ENCODE measurements around the gene ACOX2. TPM values are rescaled to one million over a fixed set of nuclear protein-coding genes. Genes with fewer than 3 reads are reported as not detected.

ACOX2 gene
- total RNA-seq, 4 donors from 2014 or later, result 18.6 to 43.1 (median 36.1) TPM

- H3K9me3 ChIP-seq, result no peaks in the 10 kb centered on the region
- H3K27me3 ChIP-seq, result no peaks in the 10 kb centered on the region
- TF ChIP-seq EP300 (IDR thresholded peaks at IDR 0.05) (no peak), POLR2A (IDR thresholded peaks at IDR 0.05) (no peak)
- TF ChIP-seq, protein P1, sequence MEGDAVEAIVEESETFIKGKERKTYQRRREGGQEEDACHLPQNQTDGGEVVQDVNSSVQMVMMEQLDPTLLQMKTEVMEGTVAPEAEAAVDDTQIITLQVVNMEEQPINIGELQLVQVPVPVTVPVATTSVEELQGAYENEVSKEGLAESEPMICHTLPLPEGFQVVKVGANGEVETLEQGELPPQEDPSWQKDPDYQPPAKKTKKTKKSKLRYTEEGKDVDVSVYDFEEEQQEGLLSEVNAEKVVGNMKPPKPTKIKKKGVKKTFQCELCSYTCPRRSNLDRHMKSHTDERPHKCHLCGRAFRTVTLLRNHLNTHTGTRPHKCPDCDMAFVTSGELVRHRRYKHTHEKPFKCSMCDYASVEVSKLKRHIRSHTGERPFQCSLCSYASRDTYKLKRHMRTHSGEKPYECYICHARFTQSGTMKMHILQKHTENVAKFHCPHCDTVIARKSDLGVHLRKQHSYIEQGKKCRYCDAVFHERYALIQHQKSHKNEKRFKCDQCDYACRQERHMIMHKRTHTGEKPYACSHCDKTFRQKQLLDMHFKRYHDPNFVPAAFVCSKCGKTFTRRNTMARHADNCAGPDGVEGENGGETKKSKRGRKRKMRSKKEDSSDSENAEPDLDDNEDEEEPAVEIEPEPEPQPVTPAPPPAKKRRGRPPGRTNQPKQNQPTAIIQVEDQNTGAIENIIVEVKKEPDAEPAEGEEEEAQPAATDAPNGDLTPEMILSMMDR (IDR thresholded peaks at IDR 0.05), result no peak
- peaks cover 3 to 58% (median 38%) of the 10 kb centered on the region in 4 donors for H3K4me1 ChIP-seq
- H3K36me3 ChIP-seq, result no peaks in the 10 kb centered on the region
- WGBS, 2 donors, result 62 to 67% methylated on average over 16 to 19 of the region's 19 CpGs
- peak overlapping the region; percentile 26 to 92 (median 54) for H3K4me3 ChIP-seq
- no peak for DNase-seq (ENCODE audit: low spot score in 2 of 2)
- H3K27ac ChIP-seq, result peak overlapping the region; percentile 69 to 92 (median 84)
Measured at GRCh38 chr3:58490860-58491501, 46.0 kb downstream of the ACOX2 start.

DNA sequence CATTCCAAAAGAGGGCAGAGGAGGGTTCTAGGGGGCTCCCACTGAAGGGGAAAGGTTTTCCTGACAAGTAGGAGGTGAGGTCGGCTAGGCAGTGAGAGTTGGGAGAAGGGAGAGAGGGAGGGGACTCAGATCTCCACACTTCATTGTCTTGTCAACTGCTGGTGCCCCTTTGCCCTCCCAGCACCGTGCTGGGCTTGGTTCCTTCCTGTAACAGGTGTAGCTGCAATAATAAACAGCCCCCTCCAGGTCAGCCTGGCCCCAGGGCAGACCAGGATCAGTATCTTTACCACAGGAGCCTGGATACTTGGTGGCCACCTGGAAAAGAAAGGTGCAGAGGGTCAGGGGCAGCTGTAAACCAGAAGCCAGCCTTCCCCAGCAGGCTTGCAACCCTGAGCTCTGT lies 48.0 kb downstream of the ACOX2 start:
- Histone ChIP-seq H3K9me3 (no peaks in the 10 kb centered on the region), H3K27ac (no peak overlapping the region), H3K27me3 (no peaks in the 10 kb centered on the region), H3K4me3 (no peak overlapping the region), H3K4me1 (peaks cover 3 to 41% (median 22%) of the 10 kb centered on the region in 4 donors), H3K36me3 (no peaks in the 10 kb centered on the region)
- no peak for DNase-seq (ENCODE audit: low spot score in 2 of 2)
- TF ChIP-seq EP300 (IDR thresholded peaks at IDR 0.05), result no peak
- TF ChIP-seq, protein P1 (IDR thresholded peaks at IDR 0.05), result no peak
- no peak for TF ChIP-seq POLR2A (IDR thresholded peaks at IDR 0.05)
- 19 to 21% methylated on average over 2 of the region's 2 CpGs for WGBS, 2 donors

GRCh38 chr3:58487140-58487886 lies 49.7 kb downstream of the ACOX2 start:
- DNase-seq (ENCODE audit: low spot score in 2 of 2), result no peak
- TF ChIP-seq POLR2A (IDR thresholded peaks at IDR 0.05), result no peak
- TF ChIP-seq EP300 (IDR thresholded peaks at IDR 0.05), result no peak
- TF ChIP-seq, protein P1 (IDR thresholded peaks at IDR 0.05), result no peak
- H3K27me3 ChIP-seq, result no peaks in the 10 kb centered on the region
- no peak overlapping the region for H3K4me3 ChIP-seq
- H3K4me1 ChIP-seq, result peaks cover 0 to 28% (median 9%) of the 10 kb centered on the region in 4 donors
- H3K27ac ChIP-seq, result no peak overlapping the region
- WGBS, 2 donors, result 64 to 65% methylated on average over 18 of the region's 18 CpGs
- H3K36me3 ChIP-seq, result no peaks in the 10 kb centered on the region
- H3K9me3 ChIP-seq, result no peaks in the 10 kb centered on the region

GRCh38 chr3:58485801-58486435 lies 51.1 kb downstream of the ACOX2 start:
- Histone ChIP-seq H3K36me3 (no peaks in the 10 kb centered on the region), H3K9me3 (no peaks in the 10 kb centered on the region), H3K4me1 (peaks cover 0 to 22% (median 6%) of the 10 kb centered on the region in 4 donors), H3K27ac (no peak overlapping the region), H3K4me3 (no peak overlapping the region), H3K27me3 (no peaks in the 10 kb centered on the region)
- WGBS, 2 donors, result 71% methylated on average over 6 of the region's 6 CpGs
- TF ChIP-seq POLR2A (IDR thresholded peaks at IDR 0.05) (no peak), EP300 (IDR thresholded peaks at IDR 0.05) (no peak)
- TF ChIP-seq, protein P1 (IDR thresholded peaks at IDR 0.05), result no peak
- DNase-seq (ENCODE audit: low spot score in 2 of 2), result no peak

DNA sequence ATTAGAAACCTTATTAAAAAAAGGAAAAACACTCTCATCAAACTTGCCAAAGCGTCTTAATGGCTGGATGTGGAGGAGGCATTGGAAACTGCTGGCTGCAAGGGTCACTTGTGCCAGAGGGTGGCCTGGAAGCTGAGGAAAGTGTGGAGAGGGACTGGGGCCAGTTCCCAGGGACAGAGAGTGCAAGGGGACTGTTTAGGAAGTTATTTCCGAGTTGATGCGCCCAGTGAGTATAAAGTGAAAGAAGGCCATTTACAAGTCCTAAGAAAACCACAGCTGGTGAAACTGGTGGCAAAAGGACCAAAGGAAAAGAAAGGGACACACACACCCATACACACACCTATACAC lies 52.3 kb downstream of the ACOX2 start:
- Histone ChIP-seq H3K4me1 (peaks cover 0 to 12% (median 0%) of the 10 kb centered on the region in 4 donors), H3K27ac (peak overlapping the region in 1 of 4 donors; percentile 28), H3K4me3 (no peak overlapping the region), H3K27me3 (no peaks in the 10 kb centered on the region), H3K36me3 (no peaks in the 10 kb centered on the region), H3K9me3 (peaks cover 0 to 5% (median 0%) of the 10 kb centered on the region in 4 donors)
- TF ChIP-seq, protein P1 (IDR thresholded peaks at IDR 0.05), result no peak
- TF ChIP-seq POLR2A (IDR thresholded peaks at IDR 0.05) (no peak), EP300 (IDR thresholded peaks at IDR 0.05) (no peak)
- WGBS, 2 donors, result 64 to 66% methylated on average over 3 of the region's 3 CpGs
- no peak for DNase-seq (ENCODE audit: low spot score in 2 of 2)
